Calu3 (cell line): ENCODE data around the gene KCNG1. TPM values are rescaled to one million over a fixed set of nuclear protein-coding genes. Genes with fewer than 3 reads are reported as not detected.

Experiments
- BruUV-seq: library from RNA; stranded (reverse); fragments of 400-500 nt; replicated peaks from 2 replicates; lab custom pipeline; 2021; lab: Mats Ljungman, UMichigan
- CTCF ChIA-PET: fragments of 300-600 bp; sonication (Branson Sonifier 250); formaldehyde crosslinking; loops from one replicate; lab custom pipeline; 2022; ENCODE audit warnings: antibody characterized with exemption; lab: Charles Lee
- DNase-seq: peaks from one replicate; pipeline ENCODE4 v3.0.0; 2022
- H3K27ac Mint-ChIP-seq: one replicate; pipeline ENCODE4 v1.8.0; 2022; ENCODE audit warnings: mixed read lengths; ENCODE audit not compliant: unreplicated experiment
- H3K27me3 Mint-ChIP-seq: one replicate; pipeline ENCODE4 v1.8.0; 2022; ENCODE audit warnings: mixed read lengths; ENCODE audit not compliant: unreplicated experiment
- H3K36me3 Mint-ChIP-seq: one replicate; pipeline ENCODE4 v1.8.0; 2022; ENCODE audit warnings: mild to moderate bottlenecking, moderate library complexity, mixed read lengths; ENCODE audit not compliant: insufficient read depth, unreplicated experiment
- H3K4me1 Mint-ChIP-seq: one replicate; pipeline ENCODE4 v1.8.0; 2022; ENCODE audit warnings: mild to moderate bottlenecking, low read depth, mixed read lengths; ENCODE audit not compliant: unreplicated experiment
- H3K4me3 Mint-ChIP-seq: one replicate; pipeline ENCODE4 v1.8.0; 2022; ENCODE audit warnings: mild to moderate bottlenecking, low read depth, moderate library complexity, mixed read lengths; ENCODE audit not compliant: unreplicated experiment
- H3K9me3 Mint-ChIP-seq: one replicate; pipeline ENCODE4 v1.8.0; 2022; ENCODE audit warnings: low read depth, mixed read lengths; ENCODE audit not compliant: unreplicated experiment
- CTCF ChIP-seq: fragments of 200-600 bp; IDR thresholded peaks from one replicate; pipeline ENCODE4 v1.8.0; 2022; ENCODE audit warnings: antibody characterized with exemption; ENCODE audit not compliant: unreplicated experiment
- intact Hi-C: fragments of 100-400 bp; cut with micrococcal nuclease; formaldehyde crosslinking; loops from one replicate; pipeline ENCODE4 v1.10.0; 2022; ENCODE audit not compliant: unreplicated experiment
- total RNA-seq: library from RNA; stranded (reverse); gene quantifications from 2 replicates; pipeline ENCODE4 v1.2.3, GENCODE V29; 2022

KCNG1 gene
- total RNA-seq, 1 experiment from 2014 or later = 3.9 TPM

- H3K9me3 Mint-ChIP-seq = no peaks in the 10 kb centered on the region
- no TSS peak for BruUV-seq
- TF ChIP-seq CTCF = no peak
- H3K27ac Mint-ChIP-seq = no peak overlapping the region
- H3K4me3 Mint-ChIP-seq = no peak overlapping the region
- H3K36me3 Mint-ChIP-seq = peaks cover 17% of the 10 kb centered on the region
- intact Hi-C loops = no loop called here
- DNase-seq = no peak
- CTCF ChIA-PET = interaction anchor here (0.5 to 1.3 kb wide), 5 partner anchors 13 to 213 kb away, joined by 4 to 10 read pairs (median 5); no protein-coding TSS in a partner anchor
- peaks cover 8% of the 10 kb centered on the region for H3K4me1 Mint-ChIP-seq
- H3K27me3 Mint-ChIP-seq = peaks cover 77% of the 10 kb centered on the region
Observed at GRCh38 chr20:51029556-51029955, 6.6 kb upstream of the KCNG1 start.

GRCh38 chr20:51028616-51029212, 5.8 kb upstream of the KCNG1 start:
- no peak overlapping the region for H3K27ac Mint-ChIP-seq
- H3K4me3 Mint-ChIP-seq = no peak overlapping the region
- peaks cover 86% of the 10 kb centered on the region for H3K27me3 Mint-ChIP-seq
- no peaks in the 10 kb centered on the region for H3K9me3 Mint-ChIP-seq
- CTCF ChIA-PET = interaction anchor here (0.5 to 1.8 kb wide), 2 partner anchors 13 to 1618 kb away, joined by 3 to 7 read pairs; no protein-coding TSS in a partner anchor
- intact Hi-C loops = no loop called here
- peaks cover 11% of the 10 kb centered on the region for H3K4me1 Mint-ChIP-seq
- no TSS peak for BruUV-seq
- no peak for DNase-seq
- no peak for TF ChIP-seq CTCF
- peaks cover 14% of the 10 kb centered on the region for H3K36me3 Mint-ChIP-seq

- Mint-ChIP-seq H3K27me3 (peaks cover 100% of the 10 kb centered on the region), H3K27ac (no peak overlapping the region), H3K9me3 (no peaks in the 10 kb centered on the region), H3K36me3 (peaks cover 13% of the 10 kb centered on the region), H3K4me1 (peaks cover 11% of the 10 kb centered on the region), H3K4me3 (no peak overlapping the region)
- BruUV-seq = no TSS peak
- CTCF ChIA-PET = interaction anchor here (0.6 to 1.8 kb wide), 3 partner anchors 12 to 228 kb away, joined by 3 to 7 read pairs (median 5); no protein-coding TSS in a partner anchor
- TF ChIP-seq CTCF = no peak
- DNase-seq = no peak
- intact Hi-C loops = no loop called here
Observed at GRCh38 chr20:51027035-51027795, 4.3 kb upstream of the KCNG1 start.

DNA sequence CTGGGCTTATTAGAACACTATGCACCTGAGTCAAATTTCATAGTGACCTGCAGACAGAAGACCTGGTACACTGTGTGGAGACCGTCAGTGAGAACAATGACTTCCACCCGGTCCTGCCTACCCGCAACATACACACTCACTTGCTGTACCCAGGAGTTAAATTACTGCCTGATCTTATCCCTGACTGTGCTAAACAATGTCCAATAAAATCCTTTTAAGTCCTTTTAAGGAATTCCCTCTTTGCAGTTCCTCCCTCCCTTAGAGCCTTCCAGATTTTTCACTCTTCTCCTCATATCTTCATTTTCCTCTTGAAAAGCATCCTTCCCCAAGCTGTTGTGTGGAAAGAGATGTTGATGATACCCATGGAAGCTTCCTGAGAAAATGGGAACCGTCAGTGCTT, 3.4 kb upstream of the KCNG1 start:
- Mint-ChIP-seq H3K27ac (no peak overlapping the region), H3K9me3 (no peaks in the 10 kb centered on the region), H3K36me3 (peaks cover 13% of the 10 kb centered on the region), H3K4me1 (peaks cover 18% of the 10 kb centered on the region), H3K4me3 (no peak overlapping the region), H3K27me3 (peaks cover 100% of the 10 kb centered on the region)
- intact Hi-C loops = no loop called here
- CTCF ChIA-PET = no interaction called here
- no peak for TF ChIP-seq CTCF
- no peak for DNase-seq
- BruUV-seq = no TSS peak
